HTR-8/SVneo (cell line): Measurements from ENCODE around the gene LFNG.
A peak's percentile ranks its signal among the peaks of the same experiment; 100 is the strongest.
"Not testable (repeated sequence)": the region's sequence is repeated elsewhere in the genome, so short reads cannot be mapped to it uniquely, and the experiment has no call there.

Experiments
- DNase-seq: peaks from one replicate; pipeline ENCODE4 v3.0.0; 2011; ENCODE audit warnings: low spot score, mixed read lengths; ENCODE audit not compliant: insufficient read length
- FAIRE-seq: peaks from 2 replicates; lab custom pipeline; 2011; peaks lifted over from hg19 to GRCh38; lab: Jason Lieb, UNC

Gene LFNG

DNA sequence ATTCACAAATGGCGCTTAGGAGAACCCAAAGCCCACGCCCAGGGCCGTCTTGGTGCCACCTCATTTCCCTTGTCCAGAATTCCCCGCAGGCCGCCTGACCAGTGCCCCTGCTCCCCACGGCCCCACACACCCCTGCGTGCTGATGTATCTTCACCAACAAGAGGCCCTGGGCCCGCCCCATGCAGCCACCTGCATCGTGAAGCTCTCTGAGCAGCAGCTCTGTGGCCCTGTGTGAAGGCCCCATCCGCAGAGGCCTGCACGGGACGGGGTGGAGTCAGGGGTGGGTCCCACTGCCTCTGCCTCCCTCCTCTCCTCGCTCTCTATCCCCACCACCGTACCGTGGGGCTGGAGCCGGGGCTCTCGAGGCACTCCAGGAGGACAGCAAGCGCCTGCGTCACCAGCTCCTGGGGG lies 21.1 kb downstream of the LFNG start:
- FAIRE-seq (no peak), DNase-seq (no peak)

DNA sequence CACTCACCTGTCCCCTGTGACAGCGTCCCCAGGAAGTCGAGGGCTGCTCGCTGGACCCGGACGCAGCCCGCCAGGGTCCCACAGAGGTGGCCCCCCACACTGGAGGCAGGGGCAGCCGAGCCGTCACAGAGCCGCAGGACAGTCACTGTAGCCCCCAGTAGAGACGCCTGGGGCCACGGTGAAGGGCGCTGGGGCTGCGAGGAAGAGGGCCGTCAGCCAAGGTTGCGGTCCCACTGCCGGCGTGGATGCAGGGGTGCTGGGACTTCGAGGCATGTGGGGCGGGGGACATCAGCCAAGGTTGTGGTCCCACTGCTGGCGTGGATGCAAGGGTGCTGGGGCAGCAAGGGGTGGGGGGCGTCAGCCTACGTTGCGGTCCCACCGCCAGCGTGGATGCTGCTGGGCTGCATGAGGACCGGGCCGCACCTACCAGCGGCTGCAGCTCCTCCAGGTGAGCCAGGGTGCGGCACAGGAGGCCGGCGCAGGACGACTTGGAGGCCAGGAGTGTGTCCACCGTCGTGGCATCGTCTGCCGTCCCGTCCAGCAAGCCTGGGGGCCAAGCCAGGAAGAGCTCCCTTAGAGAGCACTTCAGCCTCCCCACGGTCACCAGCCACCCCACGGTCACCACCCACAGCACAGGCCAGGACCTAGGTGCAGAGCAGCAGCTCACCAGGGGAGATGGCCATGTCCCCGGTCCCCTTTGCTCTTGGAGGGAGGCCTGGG lies 21.9 kb downstream of the LFNG start:
- FAIRE-seq: no peak
- DNase-seq: no peak

DNA sequence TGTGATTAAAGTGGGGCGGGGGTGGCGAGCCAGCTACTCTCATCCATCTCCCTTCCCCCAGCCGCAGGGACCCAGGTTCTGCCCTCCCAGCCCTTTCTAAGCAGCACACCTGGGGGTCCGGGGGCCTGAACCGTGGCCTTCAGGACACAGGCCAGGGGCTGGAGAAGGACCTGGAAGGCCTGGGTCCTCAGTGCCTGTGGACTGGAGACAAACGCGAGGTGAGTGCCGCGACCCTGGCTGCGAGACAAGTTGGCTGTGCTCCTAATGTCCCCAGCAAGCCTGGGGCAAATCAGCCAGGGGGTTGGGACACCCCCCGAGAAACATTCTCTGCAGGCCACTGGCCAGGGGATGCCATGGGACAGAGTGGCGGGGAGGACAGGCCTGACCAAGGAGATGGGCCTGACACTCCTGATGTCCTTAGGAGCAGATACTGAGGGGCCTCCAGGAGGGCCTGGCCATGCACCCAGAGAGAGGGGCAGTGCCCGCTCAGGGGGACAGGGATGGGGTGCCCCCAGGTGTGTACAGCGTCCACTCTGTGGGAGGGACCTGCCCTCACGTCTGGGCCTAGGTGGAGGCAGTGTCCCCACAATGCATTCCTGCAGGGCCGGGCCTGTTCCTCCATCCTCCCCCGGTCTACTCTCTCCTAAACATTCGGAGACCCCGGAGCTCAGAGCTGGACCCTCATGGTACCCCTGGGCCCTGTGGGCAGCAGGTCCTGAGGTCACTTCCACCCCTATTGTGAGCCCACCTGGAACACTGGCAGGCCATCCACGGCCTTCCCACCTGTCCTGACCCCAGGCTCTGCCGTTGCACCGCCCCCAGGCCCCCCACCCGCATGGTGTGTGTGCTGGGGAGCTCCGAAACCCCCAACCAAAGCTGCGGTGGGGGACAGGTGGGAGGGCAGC lies 22.7 kb downstream of the LFNG start:
- DNase-seq: no peak
- no peak for FAIRE-seq

DNA sequence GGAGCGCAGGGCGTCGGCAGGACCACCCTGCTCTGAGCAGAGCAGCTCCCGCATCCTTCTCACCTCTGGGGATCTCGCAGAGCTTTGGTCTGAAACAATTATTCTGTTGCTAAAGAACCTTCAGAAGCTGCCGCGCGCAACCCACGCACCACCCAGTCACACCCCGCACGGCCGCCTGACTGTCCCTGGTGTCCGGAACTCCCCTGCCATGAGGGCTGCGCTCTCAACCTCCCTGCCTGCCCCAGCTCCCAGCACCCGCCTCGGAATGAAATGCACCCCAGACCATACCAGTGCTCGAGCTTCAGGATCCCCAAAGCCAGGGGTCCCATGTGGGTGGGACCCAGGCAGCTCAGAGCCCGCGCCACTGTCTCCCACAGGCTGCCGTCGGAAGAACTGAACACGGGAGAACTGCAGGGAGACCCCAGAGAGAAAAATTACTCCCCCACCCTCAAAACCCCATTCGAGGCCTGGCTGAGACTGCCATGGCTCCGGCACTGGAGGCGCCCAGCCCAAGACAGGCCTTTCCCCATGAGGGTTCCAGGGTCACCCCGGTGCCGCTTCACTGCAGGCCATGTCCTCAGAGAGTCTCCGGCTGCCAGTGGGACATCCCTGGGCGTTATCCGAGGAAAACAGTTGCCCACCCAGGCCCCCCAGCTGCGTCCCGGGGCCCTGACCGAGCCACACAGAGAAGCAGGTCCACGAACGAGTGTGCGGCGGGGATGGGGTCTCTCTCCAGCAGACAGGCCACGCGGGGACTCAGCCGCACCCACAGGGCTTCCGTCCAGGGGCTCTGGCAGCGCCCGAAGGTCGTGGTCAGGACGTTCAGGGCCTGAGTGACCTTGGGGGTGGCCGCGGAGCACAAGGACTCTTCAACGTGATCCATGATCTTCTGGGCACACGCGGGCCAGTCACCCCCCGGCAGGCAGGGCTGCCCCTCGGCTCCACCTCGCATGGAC lies 23.6 kb downstream of the LFNG start:
- no peak for FAIRE-seq
- no peak for DNase-seq

DNA sequence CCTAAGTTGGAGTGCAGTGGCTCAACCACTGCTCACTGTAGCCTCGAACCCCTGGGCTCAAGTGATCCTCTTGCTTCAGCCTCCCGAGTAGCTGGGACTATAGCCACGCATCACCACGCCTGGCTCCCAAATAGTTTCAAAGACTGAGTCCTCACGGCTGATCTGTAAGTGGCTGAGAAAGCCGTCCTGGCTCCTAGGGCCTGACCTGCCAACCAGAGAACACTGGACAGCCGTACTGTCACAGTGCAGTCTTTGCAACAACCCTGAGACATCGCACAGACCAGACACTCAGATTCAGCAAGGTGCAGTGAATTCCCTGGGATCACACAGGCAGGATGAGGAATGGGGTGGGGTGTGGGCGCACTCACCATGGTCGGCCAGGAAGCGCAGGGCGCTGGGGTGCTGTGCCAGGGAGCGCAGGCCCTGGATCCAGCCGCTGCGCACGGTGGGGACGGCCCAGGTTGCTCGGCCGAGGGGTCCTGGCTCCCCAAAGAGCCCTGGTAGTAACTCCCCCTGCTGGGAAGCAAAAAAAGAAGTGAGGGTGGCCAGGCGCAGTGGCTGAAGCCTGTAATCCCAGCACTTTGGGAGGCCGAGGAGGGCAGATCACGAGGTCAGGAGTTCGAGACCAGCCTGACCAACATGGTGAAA lies 25.1 kb downstream of the LFNG start:
- no peak for FAIRE-seq
- no peak for DNase-seq

DNA sequence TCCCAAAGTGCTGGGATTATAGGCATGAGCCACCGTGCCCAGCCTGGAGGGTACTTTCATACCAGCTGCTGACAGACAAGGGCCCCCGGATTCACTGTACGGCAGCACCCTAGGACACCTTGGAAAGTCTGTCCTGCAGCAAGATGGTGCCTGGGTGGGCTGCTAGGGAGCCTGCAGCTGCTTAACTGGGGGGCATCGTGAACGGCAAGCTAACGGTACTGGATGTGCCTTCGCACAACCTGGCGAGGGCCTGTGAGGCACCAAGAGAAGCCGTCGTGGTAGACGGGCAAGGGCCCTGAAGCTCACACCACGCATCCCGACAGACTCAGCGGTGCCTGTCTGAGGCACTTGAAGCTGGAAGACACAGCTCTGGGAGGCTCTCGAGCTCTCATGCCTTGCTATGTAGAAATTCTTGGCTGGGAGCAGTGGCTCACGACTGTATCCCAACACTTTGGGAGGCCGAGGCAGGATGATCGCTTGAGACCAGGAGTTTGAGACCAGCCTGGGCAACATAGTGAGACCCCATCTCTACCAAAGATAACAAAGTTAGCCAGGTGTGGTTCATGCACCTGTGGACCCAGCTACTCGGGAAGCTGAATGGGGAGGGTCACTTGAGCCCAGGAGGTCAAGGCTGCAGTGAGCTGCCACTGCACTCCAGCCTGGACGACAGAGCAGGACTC lies 26.3 kb downstream of the LFNG start:
- peak; percentile 68 for FAIRE-seq
- no peak for DNase-seq

DNA sequence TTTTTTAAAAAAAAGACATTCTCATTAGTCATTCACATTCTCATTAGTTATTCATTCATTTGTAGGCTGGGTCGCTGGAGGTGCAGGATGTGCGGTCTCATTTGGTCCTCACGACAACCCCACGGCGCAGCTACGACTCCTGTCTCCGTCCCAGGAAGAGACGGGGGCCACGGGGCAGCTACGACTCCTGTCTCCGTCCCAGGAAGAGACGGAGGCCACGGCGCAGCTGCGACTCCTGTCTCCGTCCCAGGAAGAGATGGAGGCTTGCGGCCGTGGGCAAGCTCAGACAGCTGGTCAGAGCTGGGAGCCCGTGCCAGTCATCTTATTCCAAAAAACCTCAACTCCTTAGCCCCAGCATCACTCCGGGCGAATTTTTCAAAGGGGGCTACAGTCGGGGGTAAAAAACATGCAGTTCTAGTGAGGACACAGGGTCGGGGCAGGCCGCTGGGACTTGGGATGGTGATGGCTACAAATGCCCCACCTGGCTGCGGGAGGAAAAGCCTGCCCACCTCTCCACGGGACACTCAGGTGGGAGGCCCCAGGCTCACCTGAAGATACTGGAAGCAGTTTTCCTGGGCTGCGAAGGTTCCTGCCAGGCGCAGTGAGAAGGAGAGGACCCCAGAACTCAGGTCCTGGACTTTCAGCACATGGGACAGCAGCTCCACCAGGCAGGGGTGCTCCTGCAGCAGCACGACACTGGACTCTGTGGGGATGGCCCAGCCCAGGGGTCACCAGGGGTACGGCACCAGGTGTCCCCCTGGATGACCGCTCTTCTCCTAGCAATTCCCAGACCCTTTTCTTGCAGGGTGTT lies 27.4 kb downstream of the LFNG start:
- DNase-seq (no peak), FAIRE-seq (no peak)

DNA sequence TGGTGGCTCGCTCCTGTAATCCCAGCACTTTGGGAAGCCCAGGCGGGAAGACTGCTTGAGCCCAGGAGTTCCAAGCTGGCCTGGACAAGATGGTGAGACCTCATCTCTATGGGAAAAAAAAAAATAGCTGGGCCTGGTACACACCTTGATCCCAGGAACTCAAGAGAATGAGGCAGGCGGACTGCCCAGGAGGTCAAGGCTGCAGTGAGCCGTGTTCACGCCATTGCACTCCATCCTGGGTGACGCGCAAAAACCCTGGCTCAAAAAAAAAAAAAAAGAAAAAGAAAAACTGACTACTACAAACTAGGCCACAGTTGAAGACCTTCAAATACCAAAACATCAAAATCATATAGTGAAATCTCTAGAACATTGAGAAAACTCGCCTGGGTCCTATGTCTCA lies 31.8 kb downstream of the LFNG start:
- FAIRE-seq (no peak), DNase-seq (no peak)

DNA sequence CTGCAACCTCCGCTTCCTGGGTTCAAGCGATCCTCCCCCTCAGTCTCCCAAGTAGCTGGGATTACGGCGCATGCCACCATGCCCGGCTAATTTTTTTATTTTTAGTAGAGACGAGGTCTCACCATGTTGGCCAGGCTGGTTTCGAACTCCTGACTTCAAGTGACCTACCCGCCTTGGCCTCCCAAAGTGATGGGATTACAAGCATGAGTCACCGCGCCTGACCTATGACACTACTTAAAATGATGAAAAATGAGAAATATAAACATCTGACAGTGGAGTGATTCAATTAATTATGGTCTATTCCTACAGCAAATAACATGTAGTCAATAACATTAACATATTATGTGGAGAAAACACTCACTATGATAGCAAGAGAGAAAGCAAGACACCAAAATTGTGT lies 33.5 kb downstream of the LFNG start:
- no peak for FAIRE-seq
- DNase-seq: no peak

DNA sequence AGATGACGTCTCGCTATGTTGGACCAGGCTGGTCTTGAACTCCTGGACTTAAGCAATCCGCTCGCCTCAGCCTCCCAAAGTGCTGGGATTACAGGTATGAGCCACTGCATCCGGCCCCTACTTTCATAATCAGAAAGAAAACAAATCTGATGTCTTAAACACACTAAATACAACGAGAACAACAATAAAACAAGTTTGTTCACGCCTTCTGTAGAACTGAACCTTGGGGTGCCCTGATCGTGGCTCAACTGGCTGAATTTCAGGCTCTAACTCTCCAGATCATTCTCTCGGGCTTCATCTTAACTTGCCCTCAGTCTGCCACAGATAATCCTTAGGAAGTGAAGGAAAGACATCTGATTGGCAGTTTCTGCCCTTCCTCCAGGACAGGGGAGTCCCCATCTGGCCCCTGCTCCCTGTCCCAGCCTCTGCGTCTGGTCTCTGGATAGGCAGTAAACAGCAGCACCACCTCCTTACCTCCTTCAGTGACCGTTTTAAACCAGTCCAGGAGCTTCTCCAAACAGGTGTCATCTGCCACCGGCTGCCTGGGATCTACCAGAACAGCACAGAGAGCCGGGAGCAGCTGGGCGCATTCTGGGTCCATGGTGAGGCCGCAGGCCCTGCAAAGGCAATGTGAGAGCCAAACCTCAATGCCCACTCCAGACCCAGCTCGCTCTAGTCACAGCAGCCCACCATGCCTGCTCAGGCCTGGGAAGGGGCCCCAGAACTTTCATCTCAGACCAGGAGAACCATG lies 34.4 kb downstream of the LFNG start:
- DNase-seq: no peak

DNA sequence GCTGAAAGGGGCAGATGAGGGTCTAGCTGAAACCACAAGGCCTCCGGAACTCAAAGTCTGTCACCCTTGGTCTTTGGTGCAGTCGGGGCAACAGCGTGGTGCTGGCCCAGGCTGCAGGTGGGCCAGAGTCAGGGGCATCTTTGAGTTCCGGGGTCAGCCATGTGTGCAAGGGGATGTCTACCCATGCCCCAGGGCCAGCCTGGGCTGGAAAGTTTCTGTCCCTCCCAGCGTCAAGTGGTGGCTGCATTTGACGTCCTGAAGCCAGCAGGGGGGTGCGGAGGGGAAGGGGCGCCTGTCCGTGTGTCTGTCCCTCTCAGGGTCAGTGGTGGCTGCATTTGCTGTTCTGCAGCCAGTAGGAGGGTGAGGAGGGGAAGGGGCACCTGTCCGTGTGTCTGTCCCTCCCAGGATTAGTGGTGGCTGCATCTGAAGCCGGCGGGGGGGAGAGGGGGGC lies 35.1 kb downstream of the LFNG start:
- DNase-seq: no peak

More for the DNA sequence above, 34.4 kb downstream of the LFNG start:
- no peak for FAIRE-seq

DNA sequence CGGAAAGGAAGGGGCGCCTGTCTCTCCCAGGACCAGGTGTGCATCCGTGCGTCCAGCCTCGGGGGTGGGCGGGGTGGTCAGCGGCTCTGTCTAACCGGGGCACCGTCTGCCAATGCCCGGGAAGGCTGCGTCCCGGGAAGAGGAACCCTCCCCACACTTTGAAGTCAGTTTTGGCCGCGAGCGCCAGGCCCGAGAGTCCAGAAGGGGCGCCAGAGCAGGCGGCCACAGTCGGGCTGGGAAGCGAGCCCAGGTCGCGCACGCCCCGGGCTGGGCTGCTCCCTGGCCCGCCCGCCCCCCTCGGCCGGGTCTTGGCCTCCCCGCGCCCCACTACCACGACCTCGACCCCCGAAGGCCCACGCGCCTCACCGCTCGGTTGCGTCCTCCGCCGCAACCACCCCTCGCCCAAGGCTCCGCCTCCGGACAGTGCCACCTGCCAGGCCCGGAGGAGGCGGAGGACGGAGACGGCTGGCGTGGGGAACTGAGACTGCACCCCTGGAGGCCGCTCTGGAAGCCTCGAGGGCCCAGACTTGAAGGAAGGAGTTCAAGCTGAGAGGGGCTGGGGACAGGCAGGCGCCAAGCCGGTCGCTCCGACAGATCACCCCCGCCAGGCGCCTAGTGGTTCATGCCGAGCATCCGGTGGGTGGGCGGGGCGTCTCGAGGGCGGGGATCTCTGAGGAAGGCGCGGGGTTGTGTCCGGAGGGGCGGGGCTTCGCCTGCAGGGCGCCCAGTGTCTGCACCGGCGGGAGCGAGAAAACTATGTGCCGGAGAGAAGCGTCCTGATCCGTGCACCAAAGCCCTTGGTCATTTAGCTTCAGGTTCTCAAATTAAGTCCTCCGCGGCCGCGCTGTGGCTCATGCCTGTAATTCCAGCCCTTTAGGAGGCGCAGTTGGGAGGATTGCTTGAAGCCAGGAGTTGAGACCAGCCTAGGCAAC lies 35.8 kb downstream of the LFNG start, which contains the start of gene BRAT1:
Gene BRAT1 (minus strand): TSS at position 404 of the 932 bp plus-strand sequence. CDS start 1,093 bp downstream, outside the sequence.
- FAIRE-seq (peak; percentile 67), DNase-seq (peak; percentile 99)

More for the DNA sequence above, 35.1 kb downstream of the LFNG start:
- no peak for FAIRE-seq

DNA sequence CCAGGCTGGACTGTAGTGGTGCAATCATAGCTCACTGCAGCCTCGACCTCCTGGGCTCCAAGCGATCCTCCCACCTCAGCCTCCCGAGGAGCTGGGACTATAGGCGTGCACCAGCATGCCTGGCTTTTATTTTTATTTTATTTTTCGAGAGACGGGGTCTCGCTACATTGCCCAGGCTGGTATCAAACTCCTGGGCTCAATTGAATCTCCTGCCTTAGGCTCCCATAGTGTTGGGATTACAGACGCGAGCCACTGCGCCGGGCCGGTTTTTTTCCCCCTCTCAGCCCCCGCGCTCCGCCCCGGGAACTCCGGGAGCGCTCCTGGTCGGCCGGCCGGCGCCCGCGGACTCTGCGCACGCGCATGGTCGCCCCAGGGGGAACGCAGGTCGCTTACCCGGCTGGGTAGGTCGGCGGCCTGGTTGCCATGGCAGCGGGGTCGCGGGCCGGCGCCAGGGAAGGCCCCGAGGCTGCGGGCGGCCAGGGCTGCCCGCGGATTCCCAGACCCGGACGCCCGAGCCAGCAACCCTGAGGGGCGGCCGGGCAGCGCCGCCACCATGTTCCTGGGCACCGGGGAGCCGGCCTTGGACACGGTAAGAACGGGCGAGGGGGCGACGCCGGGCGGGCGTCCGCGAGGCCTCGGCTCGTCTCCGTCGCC lies 39.2 kb downstream of the LFNG start, which contains the start of gene IQCE:
Gene IQCE (plus strand): TSS at position 351 of the 654 bp plus-strand sequence. CDS start 203 bp downstream, at position 554.
- DNase-seq (peak; percentile 99), FAIRE-seq (peak; percentile 42)

DNA sequence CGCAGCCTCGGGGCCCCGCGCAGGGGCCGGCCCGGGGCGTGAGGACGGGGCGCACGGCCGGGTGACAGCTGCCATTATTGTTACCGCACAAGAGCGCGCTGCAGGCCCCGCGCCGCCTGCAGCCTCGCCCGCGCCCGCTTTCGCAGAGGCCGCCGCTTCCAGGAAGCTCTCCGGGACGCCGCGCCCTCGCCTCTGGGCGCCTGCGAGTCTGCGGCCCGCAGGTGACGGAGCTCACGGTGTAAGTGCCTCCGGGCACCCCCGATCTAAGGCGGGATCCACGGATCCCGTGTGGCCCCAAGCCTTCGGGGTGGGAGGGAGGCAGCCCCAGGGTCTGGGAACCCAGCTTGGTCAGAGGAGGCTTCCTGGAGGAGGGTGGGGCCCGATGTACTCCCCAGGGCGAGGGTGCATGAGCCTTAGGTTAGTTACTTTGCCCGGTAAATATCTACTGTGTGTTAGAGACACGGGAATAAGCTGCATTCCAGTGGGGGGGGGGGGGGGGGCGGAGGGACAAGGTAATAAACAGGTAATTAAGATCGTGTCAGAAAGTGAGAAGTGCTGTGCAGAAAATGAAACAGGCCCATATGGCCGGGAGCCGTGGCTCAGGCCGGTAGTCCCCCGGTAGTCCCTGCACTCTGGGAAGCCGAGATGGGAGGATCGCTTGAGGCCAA lies 39.8 kb downstream of the LFNG start:
- no peak for FAIRE-seq
- no peak for DNase-seq

DNA sequence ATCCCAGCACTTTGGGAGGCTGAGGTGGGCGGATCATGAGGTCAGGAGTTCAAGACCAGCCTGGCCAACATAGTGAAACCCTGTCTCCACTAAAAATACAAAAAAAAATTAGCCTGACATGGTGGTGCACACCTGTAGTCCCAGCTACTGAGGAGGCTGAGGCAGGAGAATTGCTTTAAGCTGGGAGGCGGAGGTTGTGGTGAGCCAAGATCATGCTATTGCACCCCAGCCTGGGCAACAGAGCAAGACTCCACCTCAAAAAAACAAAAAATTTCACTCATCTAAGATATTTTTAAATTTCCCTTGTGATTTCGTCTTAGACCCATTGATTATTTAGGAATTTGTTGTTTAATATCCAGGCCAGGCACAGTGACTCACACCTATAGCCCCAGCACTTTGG lies 44.4 kb downstream of the LFNG start:
- not testable (repeated sequence) for FAIRE-seq, DNase-seq
